ENCODE data around the gene MARS1.

GRCh38 chr12:57536597-57536942 lies 48.7 kb downstream of the MARS1 start:
- TF ChIP-seq CTCF (IDR thresholded peaks at IDR 0.05; ENCODE audit: poor library complexity) (no peak), EZH2phosphoT487 (IDR thresholded peaks at IDR 0.05; ENCODE audit: low read depth, severe bottlenecking, unreplicated experiment) (no peak)

Measured in hepatocyte (in vitro differentiated cells).